Keratinocyte (primary cell): Measurements from ENCODE around the gene METAP1.

Source experiments
- CTCF ChIP-seq, 3 experiments: IDR thresholded peaks in 1 of 3; conservative IDR thresholded peaks in 1 of 3; optimal IDR thresholded peaks in 1 of 3; 2 replicates in 2 of 3; 3 replicates in 1 of 3; pipeline versions ENCODE3 to v1.5.1; 2011; ENCODE audit warnings: low read length in 3 of 3, mild to moderate bottlenecking in 3 of 3, moderate library complexity in 2 of 3, control low read depth in 1 of 3, inconsistent platforms in 1 of 3; ENCODE audit not compliant: insufficient read depth in 2 of 3; ENCODE audit errors: extremely low read depth in 1 of 3
- EZH2 ChIP-seq: IDR thresholded peaks from one replicate; pipeline ENCODE4 v1.6.1; 2012; ENCODE audit warnings: inconsistent platforms, mild to moderate bottlenecking, low read length, moderate library complexity

GRCh38 chr4:99013884-99014523 is 18.5 kb downstream of the METAP1 start:
- no peak for TF ChIP-seq EZH2
- TF ChIP-seq CTCF (optimal IDR thresholded peaks at IDR 0.05 in 1 of 3, IDR thresholded peaks at IDR 0.05 in 1 of 3, conservative IDR thresholded peaks at IDR 0.05 in 1 of 3; ENCODE audit: extremely low read depth in 1 of 3, insufficient read depth in 2 of 3, low read length in 3 of 3) = no peak
